Trophoblast cell (in vitro differentiated cells and primary cell): ENCODE data around the gene MED12.

Experiments
- DNase-seq, 2 donors: peaks; one replicate each; pipeline ENCODE4 v3.0.0-alpha.2; 2016
- H2AFZ ChIP-seq: 2 replicates; pipeline ENCODE4 v1.6.1; 2013; ENCODE audit warnings: low read length, moderate library complexity, mild to moderate bottlenecking; ENCODE audit not compliant: insufficient read depth, poor library complexity
- H2AK5ac ChIP-seq: 2 replicates; pipeline ENCODE4 v1.6.1; 2013; ENCODE audit warnings: mild to moderate bottlenecking, low read length
- H2BK120ac ChIP-seq: 2 replicates; pipeline ENCODE4 v1.6.1; 2013; ENCODE audit warnings: low read length, mild to moderate bottlenecking, moderate library complexity; ENCODE audit not compliant: insufficient read depth, poor library complexity
- H2BK12ac ChIP-seq: 2 replicates; pipeline ENCODE4 v1.6.1; 2013; ENCODE audit warnings: mild to moderate bottlenecking, low read length, moderate library complexity
- H2BK5ac ChIP-seq: 2 replicates; pipeline ENCODE4 v1.6.1; 2013; ENCODE audit warnings: low read length, low read depth, moderate library complexity, mild to moderate bottlenecking; ENCODE audit not compliant: poor library complexity
- H3K14ac ChIP-seq: 2 replicates; pipeline ENCODE4 v1.6.1; 2013; ENCODE audit warnings: mild to moderate bottlenecking, low read length
- H3K18ac ChIP-seq: 2 replicates; pipeline ENCODE4 v1.6.1; 2013; ENCODE audit warnings: mild to moderate bottlenecking, low read length
- H3K23ac ChIP-seq: 2 replicates; pipeline ENCODE4 v1.6.1; 2013; ENCODE audit warnings: low read length
- H3K27ac ChIP-seq: 2 replicates; pipeline ENCODE4 v1.5.1; 2013; ENCODE audit warnings: low read depth, mild to moderate bottlenecking, inconsistent platforms, low read length, moderate library complexity
- H3K27me3 ChIP-seq: 2 replicates; pipeline ENCODE4 v1.6.1; 2013; ENCODE audit warnings: inconsistent platforms, mild to moderate bottlenecking, low read length, moderate library complexity; ENCODE audit not compliant: insufficient read depth
- H3K36me3 ChIP-seq, 2 experiments: 1 replicate in 1 of 2; 2 replicates in 1 of 2; pipeline ENCODE4 v1.6.1; 2013; ENCODE audit warnings: low read length in 2 of 2, mild to moderate bottlenecking in 2 of 2, moderate library complexity in 1 of 2; ENCODE audit not compliant: insufficient read depth in 2 of 2, control insufficient read depth in 1 of 2
- H3K4ac ChIP-seq: 2 replicates; pipeline ENCODE4 v1.6.1; 2013; ENCODE audit warnings: low read depth, mild to moderate bottlenecking, low read length, moderate library complexity
- H3K4me1 ChIP-seq, 2 experiments: 1 replicate in 1 of 2; 2 replicates in 1 of 2; pipeline ENCODE4 v1.6.1; 2013; ENCODE audit warnings: low read length in 2 of 2, mild to moderate bottlenecking in 2 of 2, moderate library complexity in 1 of 2; ENCODE audit not compliant: insufficient read depth in 2 of 2, control insufficient read depth in 1 of 2
- H3K4me2 ChIP-seq: 2 replicates; pipeline ENCODE4 v1.6.1; 2013; ENCODE audit warnings: inconsistent platforms, mild to moderate bottlenecking, low read length, moderate library complexity
- H3K4me3 ChIP-seq: 2 replicates; pipeline ENCODE4 v1.5.1; 2013; ENCODE audit warnings: mild to moderate bottlenecking, low read depth, low read length, inconsistent platforms
- H3K79me1 ChIP-seq: one replicate; pipeline ENCODE4 v1.6.1; 2013; ENCODE audit warnings: low read length
- H3K79me2 ChIP-seq: 2 replicates; pipeline ENCODE4 v1.6.1; 2013; ENCODE audit warnings: low read length, mild to moderate bottlenecking; ENCODE audit not compliant: control insufficient read depth, insufficient read depth, poor library complexity
- H3K9ac ChIP-seq: 2 replicates; pipeline ENCODE4 v1.6.1; 2013; ENCODE audit warnings: mild to moderate bottlenecking, low read length
- H3K9me3 ChIP-seq: 2 replicates; pipeline ENCODE4 v1.6.1; 2013; ENCODE audit warnings: low read depth, mild to moderate bottlenecking, control low read depth, inconsistent platforms, low read length; ENCODE audit not compliant: insufficient read depth
- H4K12ac ChIP-seq: 2 replicates; pipeline ENCODE4 v1.6.1; 2013; ENCODE audit warnings: low read depth, mild to moderate bottlenecking, low read length, moderate library complexity
- H4K8ac ChIP-seq: 2 replicates; pipeline ENCODE4 v1.6.1; 2013; ENCODE audit warnings: low read depth, mild to moderate bottlenecking, low read length, moderate library complexity
- H4K91ac ChIP-seq: one replicate; pipeline ENCODE4 v1.6.1; 2013; ENCODE audit warnings: low read depth, mild to moderate bottlenecking, low read length, moderate library complexity
- WGBS: extraction: QIAGEN DNeasy Blood & Tissue Kit; methylation state at CpG from one replicate; pipeline ENCODE4 v1.1.7; 2013; ENCODE audit warnings: missing lambda C conversion rate; ENCODE audit not compliant: insufficient read length, insufficient coverage; ENCODE audit errors: extremely low coverage; 5-methylcytosine and 5-hydroxymethylcytosine counted together

Gene MED12

DNA sequence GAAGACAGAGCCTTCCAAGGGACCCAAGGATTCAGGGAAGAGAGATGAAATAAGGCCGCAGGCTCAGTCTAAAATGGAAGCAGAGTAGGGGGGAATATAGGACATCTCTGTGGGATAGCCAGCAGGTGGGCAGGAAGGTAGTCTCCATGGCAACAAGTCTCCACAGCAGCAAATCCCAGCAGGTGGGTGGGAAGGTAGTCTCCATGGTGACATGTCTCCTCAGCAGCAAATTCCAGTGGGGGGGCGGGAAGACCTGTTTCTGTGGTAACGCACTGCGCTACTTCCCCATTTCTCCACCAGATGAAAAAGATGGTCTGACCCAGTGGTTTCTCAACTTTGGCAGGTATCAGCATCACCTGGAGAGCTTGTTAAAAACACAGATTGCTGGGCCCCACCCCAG lies 44.6 kb downstream of the MED12 start:
- Histone ChIP-seq H3K4me1 (no peaks in the 10 kb centered on the region), H3K27me3 (no peaks in the 10 kb centered on the region), H3K9ac (no peak overlapping the region), H4K91ac (no peak overlapping the region), H3K36me3 (peaks cover 0 to 2% of the 10 kb centered on the region in 2 experiments), H4K12ac (no peak overlapping the region), H3K4ac (no peak overlapping the region), H2AFZ (no peak overlapping the region), H3K14ac (no peak overlapping the region), H3K4me2 (no peak overlapping the region), H3K79me1 (no peaks in the 10 kb centered on the region), H3K9me3 (no peaks in the 10 kb centered on the region), H3K79me2 (no peaks in the 10 kb centered on the region), H2BK5ac (no peak overlapping the region), H2BK12ac (no peak overlapping the region), H2BK120ac (no peak overlapping the region), H3K18ac (no peak overlapping the region), H3K23ac (no peak overlapping the region), H2AK5ac (no peak overlapping the region), H4K8ac (no peak overlapping the region), H3K4me3 (no peak overlapping the region), H3K27ac (no peak overlapping the region)
- WGBS = no CpG with 5 or more reads among the region's 4 CpGs
- no peak for DNase-seq

DNA sequence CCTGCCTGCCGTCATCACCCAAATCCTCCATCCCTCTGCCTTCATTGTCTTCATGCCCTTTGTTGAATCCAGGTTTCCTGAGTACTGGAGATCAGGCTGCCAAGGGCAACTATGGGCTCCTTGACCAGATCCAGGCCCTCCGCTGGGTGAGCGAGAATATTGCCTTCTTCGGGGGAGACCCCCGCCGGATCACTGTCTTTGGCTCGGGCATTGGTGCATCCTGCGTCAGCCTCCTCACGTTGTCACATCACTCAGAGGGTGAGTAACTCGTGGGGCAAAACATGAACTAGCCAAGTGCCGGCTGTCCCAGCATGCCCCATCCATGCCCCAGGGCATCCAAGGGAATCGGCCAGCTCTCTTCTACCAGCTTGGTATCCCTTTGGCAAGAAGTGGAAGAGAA lies 45.7 kb downstream of the MED12 start:
- H3K4ac ChIP-seq = no peak overlapping the region
- H3K23ac ChIP-seq = no peak overlapping the region
- WGBS = no CpG with 5 or more reads among the region's 12 CpGs
- H3K18ac ChIP-seq = no peak overlapping the region
- no peaks in the 10 kb centered on the region for H3K4me1 ChIP-seq
- no peak overlapping the region for H4K12ac ChIP-seq
- H3K79me1 ChIP-seq = no peaks in the 10 kb centered on the region
- H2BK12ac ChIP-seq = no peak overlapping the region
- H2AFZ ChIP-seq = no peak overlapping the region
- H3K36me3 ChIP-seq = no peaks in the 10 kb centered on the region
- H3K4me2 ChIP-seq = no peak overlapping the region
- no peak overlapping the region for H4K91ac ChIP-seq
- H2BK5ac ChIP-seq = no peak overlapping the region
- no peaks in the 10 kb centered on the region for H3K27me3 ChIP-seq
- H2BK120ac ChIP-seq = no peak overlapping the region
- H3K14ac ChIP-seq = no peak overlapping the region
- H3K9ac ChIP-seq = no peak overlapping the region
- no peak overlapping the region for H2AK5ac ChIP-seq
- no peaks in the 10 kb centered on the region for H3K79me2 ChIP-seq
- no peaks in the 10 kb centered on the region for H3K9me3 ChIP-seq
- H4K8ac ChIP-seq = no peak overlapping the region
- no peak overlapping the region for H3K4me3 ChIP-seq
- no peak overlapping the region for H3K27ac ChIP-seq
- no peak for DNase-seq

DNA sequence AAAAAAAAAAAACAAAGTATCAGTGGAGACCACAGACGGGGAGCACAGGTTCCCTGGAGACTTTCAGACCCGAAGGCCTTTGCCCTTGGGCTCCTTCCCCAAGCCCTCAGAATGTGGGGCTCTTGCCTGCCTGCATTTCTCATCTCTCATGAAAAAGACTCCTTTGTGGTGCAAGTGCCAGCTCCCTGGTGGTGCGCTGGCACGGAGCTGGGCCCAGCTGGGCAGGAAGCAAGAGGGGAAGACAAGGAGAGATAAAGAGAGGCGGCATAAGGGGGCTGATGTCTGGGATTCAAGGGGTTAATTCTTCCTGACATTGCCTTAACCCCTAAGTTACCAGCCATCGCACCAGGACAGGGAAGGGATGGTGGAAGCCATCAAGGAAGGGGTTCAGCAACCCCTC lies 48.1 kb downstream of the MED12 start:
- Histone ChIP-seq H3K18ac (no peak overlapping the region), H3K4me2 (no peak overlapping the region), H3K23ac (no peak overlapping the region), H3K4me1 (no peaks in the 10 kb centered on the region), H3K9ac (no peak overlapping the region), H2AFZ (no peak overlapping the region), H3K79me1 (no peaks in the 10 kb centered on the region), H3K4ac (no peak overlapping the region), H3K4me3 (no peak overlapping the region), H2BK120ac (no peak overlapping the region), H3K27ac (no peak overlapping the region), H4K91ac (no peak overlapping the region), H2AK5ac (no peak overlapping the region), H2BK12ac (no peak overlapping the region), H3K36me3 (no peaks in the 10 kb centered on the region), H3K79me2 (no peaks in the 10 kb centered on the region), H2BK5ac (no peak overlapping the region), H4K12ac (no peak overlapping the region), H3K27me3 (no peaks in the 10 kb centered on the region), H3K9me3 (no peaks in the 10 kb centered on the region), H4K8ac (no peak overlapping the region), H3K14ac (no peak overlapping the region)
- WGBS = no CpG with 5 or more reads among the region's 6 CpGs
- no peak for DNase-seq

DNA sequence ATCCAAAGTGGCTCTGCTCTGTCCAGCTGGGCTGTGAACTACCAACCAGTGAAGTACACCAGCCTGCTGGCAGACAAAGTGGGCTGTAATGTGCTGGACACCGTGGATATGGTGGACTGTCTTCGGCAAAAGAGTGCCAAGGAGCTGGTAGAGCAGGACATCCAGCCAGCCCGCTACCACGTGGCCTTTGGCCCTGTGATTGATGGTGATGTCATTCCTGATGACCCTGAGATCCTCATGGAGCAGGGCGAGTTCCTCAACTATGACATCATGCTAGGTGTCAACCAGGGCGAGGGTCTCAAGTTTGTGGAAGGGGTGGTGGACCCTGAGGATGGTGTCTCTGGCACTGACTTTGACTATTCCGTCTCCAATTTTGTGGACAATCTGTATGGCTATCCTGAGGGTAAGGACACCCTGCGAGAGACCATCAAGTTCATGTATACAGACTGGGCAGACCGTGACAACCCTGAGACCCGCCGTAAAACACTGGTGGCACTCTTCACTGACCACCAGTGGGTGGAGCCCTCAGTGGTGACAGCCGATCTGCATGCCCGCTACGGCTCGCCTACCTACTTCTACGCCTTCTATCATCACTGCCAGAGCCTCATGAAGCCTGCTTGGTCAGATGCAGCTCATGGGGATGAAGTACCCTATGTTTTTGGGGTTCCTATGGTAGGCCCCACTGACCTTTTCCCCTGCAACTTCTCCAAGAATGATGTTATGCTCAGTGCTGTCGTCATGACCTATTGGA lies 48.8 kb downstream of the MED12 start:
- Histone ChIP-seq H3K9me3 (no peaks in the 10 kb centered on the region), H3K27ac (no peak overlapping the region), H3K23ac (no peak overlapping the region), H3K4me2 (no peak overlapping the region), H2AK5ac (no peak overlapping the region), H3K36me3 (no peaks in the 10 kb centered on the region), H3K4me1 (no peaks in the 10 kb centered on the region), H3K4ac (no peak overlapping the region), H3K79me2 (no peaks in the 10 kb centered on the region), H4K8ac (no peak overlapping the region), H3K18ac (no peak overlapping the region), H2AFZ (no peak overlapping the region), H4K91ac (no peak overlapping the region), H3K14ac (no peak overlapping the region), H4K12ac (no peak overlapping the region), H3K27me3 (no peaks in the 10 kb centered on the region), H2BK120ac (no peak overlapping the region), H3K79me1 (no peaks in the 10 kb centered on the region), H3K9ac (no peak overlapping the region), H3K4me3 (no peak overlapping the region), H2BK12ac (no peak overlapping the region), H2BK5ac (no peak overlapping the region)
- WGBS = no CpG with 5 or more reads among the region's 17 CpGs
- no peak for DNase-seq
